ENCODE data around the gene PTGER2.

DNA sequence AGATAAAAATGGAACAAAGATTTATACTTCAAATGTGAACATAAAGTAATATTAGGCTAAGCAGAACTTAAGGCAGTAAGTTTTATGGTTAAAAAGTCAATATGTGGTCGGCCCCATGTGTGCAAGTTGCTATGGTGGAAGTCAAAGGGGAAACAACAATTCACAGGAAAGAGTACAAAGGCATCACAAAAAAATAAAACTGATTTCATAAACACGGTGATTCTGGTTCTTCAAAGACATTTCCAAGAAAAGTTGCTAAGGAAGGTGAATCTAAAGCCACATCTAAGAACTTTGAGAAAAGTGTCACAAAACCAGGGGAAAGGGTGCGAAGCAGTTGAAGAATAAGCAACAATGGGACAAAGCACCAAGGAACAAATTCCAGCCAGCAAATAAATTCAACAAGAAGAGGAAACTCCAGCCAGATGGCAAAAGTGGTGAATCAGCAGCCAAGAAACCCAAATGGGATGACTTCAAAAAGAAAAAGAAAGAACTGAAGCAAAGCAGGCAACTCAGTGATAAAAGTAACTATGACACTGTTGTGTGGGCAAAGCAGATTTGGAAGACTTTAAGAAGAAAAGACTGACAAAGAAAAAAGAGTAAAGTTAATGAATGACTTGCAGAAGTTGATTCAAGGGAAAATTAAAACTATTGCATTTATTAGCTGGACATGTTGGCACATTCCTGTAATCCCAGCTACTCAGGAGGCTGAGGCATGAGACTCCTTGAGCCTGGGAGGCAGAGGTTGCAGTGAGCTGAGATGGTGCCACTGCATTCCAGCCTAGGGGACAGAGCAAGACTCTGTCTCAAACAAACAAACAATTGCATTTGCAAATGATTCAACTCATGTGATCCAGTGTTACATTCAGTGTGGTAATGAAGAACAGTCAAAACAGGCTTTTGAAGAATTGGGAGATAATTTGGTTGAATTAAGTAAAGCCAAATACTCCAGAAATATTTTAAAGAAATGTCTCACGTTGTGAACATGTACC is 27.2 kb upstream of the PTGER2 start:
- TF ChIP-seq CTCF (IDR thresholded peaks at IDR 0.05) (no peak), SIN3A (IDR thresholded peaks at IDR 0.05; ENCODE audit: borderline replicate concordance, insufficient read depth, low read depth, low read length) (no peak), POLR2AphosphoS5 (IDR thresholded peaks at IDR 0.05; ENCODE audit: low read depth, low read length) (no peak), TCF7L2 (IDR thresholded peaks at IDR 0.05; ENCODE audit: low read depth, low read length) (no peak)
- TF ChIP-seq, protein P1, sequence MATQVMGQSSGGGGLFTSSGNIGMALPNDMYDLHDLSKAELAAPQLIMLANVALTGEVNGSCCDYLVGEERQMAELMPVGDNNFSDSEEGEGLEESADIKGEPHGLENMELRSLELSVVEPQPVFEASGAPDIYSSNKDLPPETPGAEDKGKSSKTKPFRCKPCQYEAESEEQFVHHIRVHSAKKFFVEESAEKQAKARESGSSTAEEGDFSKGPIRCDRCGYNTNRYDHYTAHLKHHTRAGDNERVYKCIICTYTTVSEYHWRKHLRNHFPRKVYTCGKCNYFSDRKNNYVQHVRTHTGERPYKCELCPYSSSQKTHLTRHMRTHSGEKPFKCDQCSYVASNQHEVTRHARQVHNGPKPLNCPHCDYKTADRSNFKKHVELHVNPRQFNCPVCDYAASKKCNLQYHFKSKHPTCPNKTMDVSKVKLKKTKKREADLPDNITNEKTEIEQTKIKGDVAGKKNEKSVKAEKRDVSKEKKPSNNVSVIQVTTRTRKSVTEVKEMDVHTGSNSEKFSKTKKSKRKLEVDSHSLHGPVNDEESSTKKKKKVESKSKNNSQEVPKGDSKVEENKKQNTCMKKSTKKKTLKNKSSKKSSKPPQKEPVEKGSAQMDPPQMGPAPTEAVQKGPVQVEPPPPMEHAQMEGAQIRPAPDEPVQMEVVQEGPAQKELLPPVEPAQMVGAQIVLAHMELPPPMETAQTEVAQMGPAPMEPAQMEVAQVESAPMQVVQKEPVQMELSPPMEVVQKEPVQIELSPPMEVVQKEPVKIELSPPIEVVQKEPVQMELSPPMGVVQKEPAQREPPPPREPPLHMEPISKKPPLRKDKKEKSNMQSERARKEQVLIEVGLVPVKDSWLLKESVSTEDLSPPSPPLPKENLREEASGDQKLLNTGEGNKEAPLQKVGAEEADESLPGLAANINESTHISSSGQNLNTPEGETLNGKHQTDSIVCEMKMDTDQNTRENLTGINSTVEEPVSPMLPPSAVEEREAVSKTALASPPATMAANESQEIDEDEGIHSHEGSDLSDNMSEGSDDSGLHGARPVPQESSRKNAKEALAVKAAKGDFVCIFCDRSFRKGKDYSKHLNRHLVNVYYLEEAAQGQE (IDR thresholded peaks at IDR 0.05; ENCODE audit: insufficient read depth in 1 of 2, low read depth in 2 of 2, low read length in 1 of 2): no peak
